Ramos (cell line): ENCODE data around the gene TEX29.

Experiments used
- in situ Hi-C: fragments of 300-500 bp; cut with MboI; formaldehyde crosslinking; loops from one replicate; pipeline ENCODE4 v1.14.3; 2022; ENCODE audit warnings: low sequenced_read_pairs; ENCODE audit not compliant: unreplicated experiment

The TEX29 gene

GRCh38 chr13:111319998-111320911 is at the start of gene TEX29:
TEX29 (plus strand) TSS chr13:111320642; CDS start chr13:111320891, 249 bp downstream.
- in situ Hi-C loops = no loop called here

GRCh38 chr13:111270765-111271698 is 49.4 kb upstream of the TEX29 start:
- in situ Hi-C loops = no loop called here

DNA sequence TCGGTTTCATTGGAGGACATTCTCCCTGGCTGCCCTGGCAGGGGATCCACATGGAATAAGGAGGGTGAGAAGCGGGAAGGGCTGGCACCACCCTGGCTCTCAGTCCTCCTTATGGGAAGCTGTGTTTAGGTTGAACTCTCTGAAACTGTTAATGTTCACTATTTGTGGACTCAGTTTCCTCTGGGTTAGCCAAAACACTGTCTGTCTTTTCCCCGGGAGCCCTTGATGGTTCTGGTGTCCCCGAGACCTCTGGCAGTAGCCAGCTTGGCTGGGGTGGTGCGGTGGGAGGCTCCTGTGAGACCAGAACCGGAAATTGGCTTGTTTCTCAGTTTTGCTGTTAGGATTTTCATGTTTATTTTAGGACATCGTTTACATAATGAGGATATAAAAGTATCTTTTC is 48.3 kb upstream of the TEX29 start:
- in situ Hi-C loops = no loop called here

- in situ Hi-C loops = no loop called here
Measured at GRCh38 chr13:111275382-111275781, 45.1 kb upstream of the TEX29 start.

- in situ Hi-C loops = no loop called here
Measured at GRCh38 chr13:111275995-111276618, 44.3 kb upstream of the TEX29 start.

DNA sequence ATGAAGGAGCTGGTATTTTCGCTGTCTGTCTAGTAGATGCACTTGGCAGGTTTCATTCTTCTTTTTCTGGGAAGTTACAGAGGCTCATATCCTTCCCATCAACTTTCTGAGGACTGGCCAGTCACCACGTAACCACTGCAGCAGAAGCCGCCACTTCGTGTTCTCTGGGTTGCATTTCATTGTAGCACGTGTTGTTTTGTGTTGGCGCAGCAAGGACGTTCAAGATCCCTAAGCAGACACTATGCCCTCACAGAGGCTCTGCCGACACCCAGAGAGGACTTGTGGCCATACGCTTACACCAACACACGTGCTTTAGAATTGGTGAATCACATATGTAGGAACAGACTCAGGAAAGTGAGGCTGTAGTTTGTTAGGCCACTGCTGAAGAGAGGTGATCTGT is 42.2 kb upstream of the TEX29 start:
- in situ Hi-C loops = no loop called here

GRCh38 chr13:111278743-111279652 is 41.4 kb upstream of the TEX29 start:
- in situ Hi-C loops = no loop called here

- in situ Hi-C loops = no loop called here
Measured at GRCh38 chr13:111280226-111280625, 40.2 kb upstream of the TEX29 start.

GRCh38 chr13:111280681-111281585 is 39.5 kb upstream of the TEX29 start:
- in situ Hi-C loops = no loop called here

- in situ Hi-C loops = no loop called here
Measured at GRCh38 chr13:111281751-111282311, 38.6 kb upstream of the TEX29 start.

DNA sequence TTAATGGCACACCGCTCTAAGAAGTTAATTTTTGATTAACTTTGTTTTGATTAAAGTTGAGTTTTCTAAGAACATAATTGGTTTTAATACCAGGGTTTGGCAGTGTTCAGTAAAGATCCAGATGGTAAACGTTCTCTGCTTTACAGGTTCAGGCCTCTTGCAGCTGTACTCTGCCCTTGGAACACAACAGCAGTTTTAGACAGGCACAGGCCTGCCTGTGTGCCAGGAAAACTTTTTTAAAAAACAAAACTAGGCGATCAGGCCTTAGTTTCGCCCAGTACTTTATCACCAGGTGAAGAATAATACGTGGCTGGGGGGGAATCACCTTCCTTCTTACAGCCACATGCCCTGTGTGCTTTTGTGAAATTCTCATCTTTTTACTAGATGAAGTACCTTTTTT is 38.0 kb upstream of the TEX29 start:
- in situ Hi-C loops = no loop called here

GRCh38 chr13:111282997-111283396 is 37.4 kb upstream of the TEX29 start:
- in situ Hi-C loops = no loop called here

- in situ Hi-C loops = no loop called here
Measured at GRCh38 chr13:111283457-111283856, 37.0 kb upstream of the TEX29 start.

DNA sequence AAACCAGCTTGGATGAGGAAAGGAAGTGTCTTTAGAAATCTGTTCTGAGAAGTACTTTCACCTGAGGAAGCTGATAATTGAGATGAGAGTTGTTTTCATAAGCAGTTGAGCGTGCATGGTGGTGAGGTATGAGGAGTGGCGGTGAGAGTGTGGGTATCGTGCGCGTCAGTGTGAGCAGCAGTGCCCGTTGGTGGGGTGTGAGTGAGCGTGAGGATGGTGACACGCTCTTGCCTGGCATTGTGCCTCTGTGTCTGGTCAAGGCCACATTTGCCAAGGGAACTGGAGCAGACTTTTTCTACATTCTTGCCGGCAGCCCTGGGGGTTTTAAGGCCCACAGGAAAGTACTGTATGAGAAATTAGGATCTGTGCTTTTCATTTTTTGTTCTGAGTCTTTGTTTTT is 36.5 kb upstream of the TEX29 start:
- in situ Hi-C loops = no loop called here

- in situ Hi-C loops = no loop called here
Measured at GRCh38 chr13:111284565-111284964, 35.9 kb upstream of the TEX29 start.

DNA sequence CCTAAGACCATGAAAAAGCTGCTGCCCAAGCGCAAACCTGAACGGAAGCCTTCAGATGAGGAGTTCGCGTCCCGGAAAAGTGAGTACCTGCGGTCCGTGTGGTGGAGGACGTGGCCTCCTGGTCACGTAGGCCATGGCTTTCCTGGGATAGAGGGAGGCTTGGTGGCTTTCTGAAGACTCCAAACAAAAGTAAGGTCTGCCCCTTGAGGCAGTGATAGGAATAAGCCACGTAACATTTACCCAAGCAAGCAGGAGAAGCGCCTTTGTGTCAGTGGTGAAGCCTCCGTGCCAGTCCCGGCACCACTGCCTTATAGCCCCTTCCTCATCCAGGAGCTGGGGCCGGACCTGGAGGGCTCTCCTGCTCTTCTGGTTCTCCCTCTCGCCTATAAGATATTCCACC is 34.3 kb upstream of the TEX29 start:
- in situ Hi-C loops = no loop called here

- in situ Hi-C loops = no loop called here
Measured at GRCh38 chr13:111286749-111287148, 33.7 kb upstream of the TEX29 start.

DNA sequence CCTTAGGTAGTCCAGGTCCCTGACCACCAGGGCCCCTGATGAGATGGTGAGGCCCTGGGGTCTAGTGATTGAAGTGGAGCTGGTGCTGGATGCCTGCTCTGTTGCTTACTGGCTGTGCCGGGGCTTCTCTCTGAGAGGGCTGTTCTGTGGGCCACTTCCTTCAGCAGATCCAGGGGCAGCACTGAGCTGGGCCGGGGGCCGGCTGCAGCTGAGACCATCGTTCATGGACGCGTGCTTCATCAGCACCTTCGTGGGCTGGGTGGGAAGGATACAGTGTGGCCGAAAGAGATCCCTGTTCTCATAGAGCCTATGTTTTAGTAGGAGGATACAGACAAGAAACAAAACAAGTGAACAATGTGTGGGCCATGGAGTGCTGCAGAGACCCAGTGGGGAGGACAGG is 33.2 kb upstream of the TEX29 start:
- in situ Hi-C loops = no loop called here
